ENCODE data around the gene PRMT7.

The PRMT7 gene

GRCh38 chr16:68367030-68367429, 56.2 kb downstream of the PRMT7 start:
- no peak for TF ChIP-seq CTCF (IDR thresholded peaks at IDR 0.05; ENCODE audit: insufficient read depth, low read length, poor library complexity, severe bottlenecking)
- no peak for TF ChIP-seq EZH2phosphoT487 (conservative IDR thresholded peaks at IDR 0.05; ENCODE audit: low read length)
- H2AFZ ChIP-seq (ENCODE audit: low read depth, low read length, severe bottlenecking), result no peak overlapping the region
- H3K27ac ChIP-seq (ENCODE audit: low read depth, low read length), result no peak overlapping the region
- no peaks in the 10 kb centered on the region for H3F3A ChIP-seq (ENCODE audit: insufficient read depth)
- H3K4me2 ChIP-seq (ENCODE audit: low read depth, low read length, poor library complexity, severe bottlenecking), result no peak overlapping the region
- no peaks in the 10 kb centered on the region for H3K9me3 ChIP-seq (ENCODE audit: insufficient read depth, low read length)
- H3K36me3 ChIP-seq (ENCODE audit: low read length), result no peaks in the 10 kb centered on the region
- H3K4me3 ChIP-seq (ENCODE audit: insufficient read depth, low read length, poor library complexity, severe bottlenecking), result no peak overlapping the region
- H4K20me1 ChIP-seq (ENCODE audit: low read depth, low read length), result no peaks in the 10 kb centered on the region
- no peaks in the 10 kb centered on the region for H3K9me2 ChIP-seq (replicated peaks; ENCODE audit: insufficient read depth, low read length)
- H3K79me2 ChIP-seq (ENCODE audit: insufficient read depth, low read length), result no peaks in the 10 kb centered on the region
- no peaks in the 10 kb centered on the region for H3K27me3 ChIP-seq (ENCODE audit: low read length)
- H3K9ac ChIP-seq (ENCODE audit: low read length), result no peak overlapping the region

- H3K79me2 ChIP-seq (ENCODE audit: insufficient read depth, low read length), result no peaks in the 10 kb centered on the region
- no peaks in the 10 kb centered on the region for H3F3A ChIP-seq (ENCODE audit: insufficient read depth)
- H3K9ac ChIP-seq (ENCODE audit: low read length), result no peak overlapping the region
- no peaks in the 10 kb centered on the region for H3K27me3 ChIP-seq (ENCODE audit: low read length)
- no peaks in the 10 kb centered on the region for H4K20me1 ChIP-seq (ENCODE audit: low read depth, low read length)
- TF ChIP-seq EZH2phosphoT487 (conservative IDR thresholded peaks at IDR 0.05; ENCODE audit: low read length) (no peak), CTCF (IDR thresholded peaks at IDR 0.05; ENCODE audit: insufficient read depth, low read length, poor library complexity, severe bottlenecking) (no peak)
- no peaks in the 10 kb centered on the region for H3K9me3 ChIP-seq (ENCODE audit: insufficient read depth, low read length)
- no peak overlapping the region for H3K4me3 ChIP-seq (ENCODE audit: insufficient read depth, low read length, poor library complexity, severe bottlenecking)
- H2AFZ ChIP-seq (ENCODE audit: low read depth, low read length, severe bottlenecking), result no peak overlapping the region
- no peak overlapping the region for H3K27ac ChIP-seq (ENCODE audit: low read depth, low read length)
- H3K4me2 ChIP-seq (ENCODE audit: low read depth, low read length, poor library complexity, severe bottlenecking), result no peak overlapping the region
- H3K36me3 ChIP-seq (ENCODE audit: low read length), result no peaks in the 10 kb centered on the region
- H3K9me2 ChIP-seq (replicated peaks; ENCODE audit: insufficient read depth, low read length), result no peaks in the 10 kb centered on the region
Measured at GRCh38 chr16:68367440-68367839, 56.6 kb downstream of the PRMT7 start.

GRCh38 chr16:68367891-68368290, 57.1 kb downstream of the PRMT7 start:
- no peak overlapping the region for H3K4me2 ChIP-seq (ENCODE audit: low read depth, low read length, poor library complexity, severe bottlenecking)
- H3K9ac ChIP-seq (ENCODE audit: low read length), result no peak overlapping the region
- H4K20me1 ChIP-seq (ENCODE audit: low read depth, low read length), result no peaks in the 10 kb centered on the region
- H3K36me3 ChIP-seq (ENCODE audit: low read length), result no peaks in the 10 kb centered on the region
- no peak overlapping the region for H3K4me3 ChIP-seq (ENCODE audit: insufficient read depth, low read length, poor library complexity, severe bottlenecking)
- H2AFZ ChIP-seq (ENCODE audit: low read depth, low read length, severe bottlenecking), result no peak overlapping the region
- no peaks in the 10 kb centered on the region for H3K27me3 ChIP-seq (ENCODE audit: low read length)
- H3K9me2 ChIP-seq (replicated peaks; ENCODE audit: insufficient read depth, low read length), result no peaks in the 10 kb centered on the region
- no peak for TF ChIP-seq EZH2phosphoT487 (conservative IDR thresholded peaks at IDR 0.05; ENCODE audit: low read length)
- TF ChIP-seq CTCF (IDR thresholded peaks at IDR 0.05; ENCODE audit: insufficient read depth, low read length, poor library complexity, severe bottlenecking), result no peak
- no peaks in the 10 kb centered on the region for H3K79me2 ChIP-seq (ENCODE audit: insufficient read depth, low read length)
- H3F3A ChIP-seq (ENCODE audit: insufficient read depth), result no peaks in the 10 kb centered on the region
- no peak overlapping the region for H3K27ac ChIP-seq (ENCODE audit: low read depth, low read length)
- no peaks in the 10 kb centered on the region for H3K9me3 ChIP-seq (ENCODE audit: insufficient read depth, low read length)
